Activated naive CD4-positive, alpha-beta T cell treated with anti-CD3 and anti-CD28 coated beads, Interleukin-2, amount 50 U/mL, for 16 hours (primary cell): ENCODE results near the gene NECAB2.
"Not testable (repeated sequence)": the region's sequence is repeated elsewhere in the genome, so short reads cannot be mapped to it uniquely, and the experiment has no call there.

ENCODE experiments used
- DNase-seq: peaks from one replicate; pipeline ENCODE4 v3.0.0-alpha.2; 2020

NECAB2 gene

GRCh38 chr16:83936581-83937165, 31.4 kb upstream of the NECAB2 start:
- DNase-seq = no peak

- DNase-seq = no peak
These were observed 30.8 kb upstream of the NECAB2 start for GRCh38 chr16:83937267-83937666.

- DNase-seq = no peak
These were observed 29.8 kb upstream of the NECAB2 start for GRCh38 chr16:83937922-83938885.

- DNase-seq = no peak
These were observed 28.7 kb upstream of the NECAB2 start for GRCh38 chr16:83939266-83939855.

- DNase-seq = no peak
These were observed 27.9 kb upstream of the NECAB2 start for GRCh38 chr16:83940119-83940518.

GRCh38 chr16:83940630-83941378, 27.2 kb upstream of the NECAB2 start:
- DNase-seq = no peak

- DNase-seq = not testable (repeated sequence)
These were observed 26.5 kb upstream of the NECAB2 start for GRCh38 chr16:83941546-83941945.

GRCh38 chr16:83942074-83942473, 26.0 kb upstream of the NECAB2 start:
- DNase-seq = no peak

GRCh38 chr16:83942815-83943515, 25.1 kb upstream of the NECAB2 start:
- DNase-seq = no peak

GRCh38 chr16:83943516-83944050, 24.5 kb upstream of the NECAB2 start:
- no peak for DNase-seq

- no peak for DNase-seq
These were observed 22.5 kb upstream of the NECAB2 start for GRCh38 chr16:83945587-83945986.

GRCh38 chr16:83946154-83946780, 21.8 kb upstream of the NECAB2 start:
- DNase-seq = no peak

- no peak for DNase-seq
These were observed 21.1 kb upstream of the NECAB2 start for GRCh38 chr16:83946781-83947566.

GRCh38 chr16:83947642-83948234, 20.3 kb upstream of the NECAB2 start:
- DNase-seq = no peak

GRCh38 chr16:83948914-83949723, 18.9 kb upstream of the NECAB2 start:
- no peak for DNase-seq

- DNase-seq = no peak
These were observed 18.4 kb upstream of the NECAB2 start for GRCh38 chr16:83949724-83950001.

- not testable (repeated sequence) for DNase-seq
These were observed 17.1 kb upstream of the NECAB2 start for GRCh38 chr16:83950862-83951399.

GRCh38 chr16:83951544-83951943, 16.5 kb upstream of the NECAB2 start:
- DNase-seq = no peak

GRCh38 chr16:83952587-83952939, 15.5 kb upstream of the NECAB2 start:
- DNase-seq = no peak
